ENCODE data around the gene CHMP2A.

- no peak for TF ChIP-seq MYNN (CRISPR knock-in tag; IDR thresholded peaks at IDR 0.05; ENCODE audit: low read depth)
- no peak for TF ChIP-seq ZIK1 (CRISPR knock-in tag; IDR thresholded peaks at IDR 0.05; ENCODE audit: borderline replicate concordance, low read depth)
- no peak for TF ChIP-seq EEA1 (CRISPR knock-in tag; IDR thresholded peaks at IDR 0.05; ENCODE audit: borderline replicate concordance)
- no peak for TF ChIP-seq HMGXB4 (CRISPR knock-in tag; IDR thresholded peaks at IDR 0.05; ENCODE audit: borderline replicate concordance in 1 of 2, low read depth in 1 of 2)
- no peak for TF ChIP-seq PHF21A (CRISPR knock-in tag; IDR thresholded peaks at IDR 0.05)
- no peak for TF ChIP-seq ZZZ3 (CRISPR knock-in tag; IDR thresholded peaks at IDR 0.05; ENCODE audit: borderline replicate concordance)
- no peak for TF ChIP-seq RERE (CRISPR knock-in tag; IDR thresholded peaks at IDR 0.05; ENCODE audit: low read depth)
- no peak for TF ChIP-seq CTCF (CRISPR knock-in tag; IDR thresholded peaks at IDR 0.05)
These were observed 8.2 kb upstream of the CHMP2A start for GRCh38 chr19:58563034-58563573.
